ENCODE measurements around the gene ZNF18. TPM values are rescaled to one million over a fixed set of nuclear protein-coding genes. Genes with fewer than 3 reads are reported as not detected.
"Not testable (repeated sequence)": the region's sequence is repeated elsewhere in the genome, so short reads cannot be mapped to it uniquely, and the experiment has no call there.

ZNF18 gene
- total and polyA plus RNA-seq, 2 donors (not counting 1 experiment from before 2014, with no cell fraction given): 7.7 to 16.8 TPM

DNA sequence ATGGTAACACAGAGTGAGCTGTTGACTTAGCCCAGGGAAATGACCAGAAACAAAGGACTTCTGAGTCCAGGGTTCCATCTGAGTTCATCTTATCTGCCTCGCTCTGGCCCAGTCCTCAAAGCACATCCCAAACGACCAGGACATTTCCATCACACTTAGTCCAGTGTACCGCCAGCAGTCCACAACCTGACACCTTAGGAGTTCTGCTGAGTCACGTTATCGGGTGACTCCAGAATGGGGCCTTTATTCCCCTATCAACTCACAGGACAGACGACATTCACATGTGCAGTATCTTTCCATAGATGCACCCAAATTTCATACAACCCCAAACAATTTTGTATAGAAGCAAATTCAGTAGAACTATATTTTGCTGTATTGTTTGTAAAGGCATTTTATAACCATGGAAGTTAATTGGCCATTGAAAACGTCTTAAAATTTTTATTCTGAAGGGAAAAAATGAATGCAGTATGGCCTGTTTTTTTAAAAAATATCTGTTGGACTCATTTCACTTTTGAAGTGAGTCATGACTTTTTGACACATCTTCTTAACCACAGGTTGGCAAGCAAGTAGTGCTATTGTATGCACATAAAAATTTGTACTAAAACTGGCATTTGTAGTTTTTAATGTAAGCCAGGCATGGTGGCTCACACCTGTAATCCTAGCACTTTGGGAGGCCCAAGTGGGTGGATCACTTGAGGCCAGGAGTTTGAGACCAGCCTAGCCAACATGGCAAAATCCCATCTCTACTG, 46.3 kb downstream of the ZNF18 start:
- Histone ChIP-seq H3K36me3 (ENCODE audit: control insufficient read depth, insufficient read depth, low read length) (no peaks in the 10 kb centered on the region), H3K9ac (ENCODE audit: insufficient read depth, low read length) (no peak overlapping the region), H3K79me2 (ENCODE audit: control insufficient read depth, insufficient read depth, low read length) (no peaks in the 10 kb centered on the region), H2AFZ (ENCODE audit: low read length) (no peak overlapping the region), H3K4me1 (ENCODE audit: control insufficient read depth, extremely low read depth, insufficient read depth, low read length) (no peaks in the 10 kb centered on the region), H3K9me3 (ENCODE audit: control insufficient read depth, insufficient read depth, low read depth, low read length) (no peaks in the 10 kb centered on the region), H3K27ac (ENCODE audit: insufficient read depth, low read length) (no peak overlapping the region), H3K4me2 (ENCODE audit: extremely low read depth, insufficient read depth, low read length) (no peak overlapping the region), H3K4me3 (replicated peaks in 1 of 4; ENCODE audit: control extremely low read depth in 1 of 4, insufficient read depth in 1 of 4, low read depth in 3 of 4, low read length in 4 of 4) (no peak overlapping the region), H3K27me3 (ENCODE audit: control insufficient read depth, insufficient read depth, low read length) (no peaks in the 10 kb centered on the region), H4K20me1 (ENCODE audit: control insufficient read depth, extremely low read depth, insufficient read depth, low read length) (no peaks in the 10 kb centered on the region)
- peak; percentile 6 to 36 for DNase-seq (ENCODE audit: low read depth in 2 of 2)
- no peak for TF ChIP-seq CTCF (conservative IDR thresholded peaks at IDR 0.05 in 1 of 2, IDR thresholded peaks at IDR 0.05 in 1 of 2; ENCODE audit: low read depth in 1 of 2, low read length in 2 of 2)
- no peak for TF ChIP-seq EZH2 (IDR thresholded peaks at IDR 0.05; ENCODE audit: low read length, missing control alignments)

- not testable (repeated sequence) for H3K36me3 ChIP-seq (ENCODE audit: control insufficient read depth, insufficient read depth, low read length); H3K9ac ChIP-seq (ENCODE audit: insufficient read depth, low read length); DNase-seq (ENCODE audit: low read depth in 2 of 2); H3K27me3 ChIP-seq (ENCODE audit: control insufficient read depth, insufficient read depth, low read length); H3K79me2 ChIP-seq (ENCODE audit: control insufficient read depth, insufficient read depth, low read length); H2AFZ ChIP-seq (ENCODE audit: low read length); H3K4me3 ChIP-seq (replicated peaks in 1 of 4; ENCODE audit: control extremely low read depth in 1 of 4, insufficient read depth in 1 of 4, low read depth in 3 of 4, low read length in 4 of 4); H3K4me2 ChIP-seq (ENCODE audit: extremely low read depth, insufficient read depth, low read length); H3K4me1 ChIP-seq (ENCODE audit: control insufficient read depth, extremely low read depth, insufficient read depth, low read length); H3K27ac ChIP-seq (ENCODE audit: insufficient read depth, low read length); H3K9me3 ChIP-seq (ENCODE audit: control insufficient read depth, insufficient read depth, low read depth, low read length); H4K20me1 ChIP-seq (ENCODE audit: control insufficient read depth, extremely low read depth, insufficient read depth, low read length)
Measured at GRCh38 chr17:11949571-11949970, 47.7 kb downstream of the ZNF18 start.

DNA sequence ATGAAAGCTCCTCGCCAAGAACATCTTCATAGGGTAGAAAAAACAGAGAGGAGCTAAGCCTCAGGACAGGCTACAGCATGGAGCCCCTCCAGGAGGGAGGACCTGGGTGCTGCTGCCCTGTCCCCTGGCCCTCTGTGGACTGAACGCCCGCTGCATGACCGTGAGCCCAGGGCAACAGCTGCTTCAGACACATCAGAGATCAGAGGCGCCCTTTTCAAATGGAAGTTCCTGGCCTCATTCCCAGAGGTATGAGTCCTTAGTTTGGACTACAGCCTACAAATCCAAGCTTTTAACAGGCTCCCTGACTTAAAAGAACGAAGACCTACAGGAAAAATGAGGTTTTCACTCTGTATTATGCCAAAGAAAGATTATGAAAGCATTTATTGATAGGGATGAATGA, 48.5 kb downstream of the ZNF18 start:
- Histone ChIP-seq H3K4me1 (ENCODE audit: control insufficient read depth, extremely low read depth, insufficient read depth, low read length) (no peaks in the 10 kb centered on the region), H4K20me1 (ENCODE audit: control insufficient read depth, extremely low read depth, insufficient read depth, low read length) (no peaks in the 10 kb centered on the region), H3K9me3 (ENCODE audit: control insufficient read depth, insufficient read depth, low read depth, low read length) (no peaks in the 10 kb centered on the region), H3K79me2 (ENCODE audit: control insufficient read depth, insufficient read depth, low read length) (no peaks in the 10 kb centered on the region), H3K27me3 (ENCODE audit: control insufficient read depth, insufficient read depth, low read length) (no peaks in the 10 kb centered on the region), H3K4me3 (replicated peaks in 1 of 4; ENCODE audit: control extremely low read depth in 1 of 4, insufficient read depth in 1 of 4, low read depth in 3 of 4, low read length in 4 of 4) (peak overlapping the region; percentile 5 to 34 (median 22)), H3K27ac (ENCODE audit: insufficient read depth, low read length) (no peak overlapping the region), H3K4me2 (ENCODE audit: extremely low read depth, insufficient read depth, low read length) (peak overlapping the region; percentile 70), H3K9ac (ENCODE audit: insufficient read depth, low read length) (no peak overlapping the region), H3K36me3 (ENCODE audit: control insufficient read depth, insufficient read depth, low read length) (no peaks in the 10 kb centered on the region), H2AFZ (ENCODE audit: low read length) (no peak overlapping the region)
- TF ChIP-seq EZH2 (IDR thresholded peaks at IDR 0.05; ENCODE audit: low read length, missing control alignments) (no peak), CTCF (conservative IDR thresholded peaks at IDR 0.05 in 1 of 2, IDR thresholded peaks at IDR 0.05 in 1 of 2; ENCODE audit: low read depth in 1 of 2, low read length in 2 of 2) (no peak)
- DNase-seq (ENCODE audit: low read depth in 2 of 2): peak; percentile 87 to 89
